Measurements from ENCODE around the gene TFF2.

Gene TFF2

DNA sequence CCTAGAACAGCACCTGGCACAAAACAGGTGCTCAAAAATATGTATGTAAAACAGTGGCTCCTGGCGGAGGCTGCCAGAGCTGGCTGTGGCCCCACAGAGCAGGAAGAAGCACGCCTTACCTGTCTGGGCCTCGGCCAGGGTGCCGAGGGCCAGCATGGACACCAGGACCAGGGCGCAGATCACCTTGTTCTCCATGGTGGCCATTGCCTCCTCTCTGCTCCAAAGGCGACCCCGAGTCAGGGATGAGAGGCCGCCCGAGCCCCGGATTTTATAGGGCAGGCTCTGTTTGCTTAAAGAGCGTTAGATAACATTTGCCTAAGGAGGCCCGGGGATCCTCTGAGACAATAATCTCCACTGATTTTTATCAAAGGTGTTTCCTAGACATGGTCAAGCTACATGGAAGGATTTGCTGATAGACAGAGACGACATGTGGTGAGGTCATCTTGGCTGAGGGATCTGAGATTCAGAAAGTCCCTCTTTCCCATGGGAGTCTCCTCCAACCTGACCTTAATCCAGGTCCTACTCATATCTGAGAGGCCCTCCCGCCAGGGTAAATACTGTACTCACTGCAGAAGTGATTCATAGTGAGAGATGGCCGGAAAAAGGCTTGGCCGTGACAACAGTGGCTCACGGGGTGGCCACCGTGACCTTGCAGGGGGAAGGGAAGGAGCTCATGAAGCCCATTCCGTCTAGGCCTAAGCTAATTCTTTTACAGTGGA is 15.7 kb upstream of the TFF2 start, which contains the start of gene TFF1:
TSS of gene TFF1 (minus strand) at position 244 of the 719 bp plus-strand sequence. CDS start at position 204, 40 bp downstream.
- no peak for DNase-seq
- Histone ChIP-seq H3K9ac (ENCODE audit: low read length) (no peak within 1 kb of the TSS), H3K4ac (ENCODE audit: low read depth, low read length) (no peak within 1 kb of the TSS), H2BK15ac (replicated peaks; ENCODE audit: low read depth) (no peak within 1 kb of the TSS), H2AK5ac (ENCODE audit: low read length) (no peak within 1 kb of the TSS), H3K36me3 (ENCODE audit: control insufficient read depth, insufficient read depth, low read length) (no peaks in the 10 kb centered on the region), H4K5ac (ENCODE audit: low read length) (no peak within 1 kb of the TSS), H3K56ac (ENCODE audit: low read length) (no peak within 1 kb of the TSS), H3K4me1 (ENCODE audit: control insufficient read depth, low read depth, low read length) (no peaks in the 10 kb centered on the region), H3K27me3 (ENCODE audit: insufficient read depth, low read length, poor library complexity) (no peaks in the 10 kb centered on the region), H3K79me2 (ENCODE audit: control insufficient read depth, insufficient read depth, low read length) (no peaks in the 10 kb centered on the region), H3K23ac (ENCODE audit: low read length) (no peak within 1 kb of the TSS), H3K79me1 (ENCODE audit: low read length) (no peaks in the 10 kb centered on the region), H2BK5ac (ENCODE audit: low read length) (no peak within 1 kb of the TSS), H3K4me3 (ENCODE audit: low read length) (no peak within 1 kb of the TSS), H3K4me2 (ENCODE audit: low read length) (no peak within 1 kb of the TSS), H4K8ac (ENCODE audit: low read depth, low read length) (no peak within 1 kb of the TSS), H2BK120ac (ENCODE audit: low read depth, low read length) (no peak within 1 kb of the TSS), H3K27ac (ENCODE audit: low read depth, low read length) (no peak within 1 kb of the TSS), H3K18ac (ENCODE audit: low read length) (no peak within 1 kb of the TSS)
- no CpG with 5 or more reads among the region's 19 CpGs for WGBS (ENCODE audit: extremely low coverage, insufficient coverage, low lambda C conversion rate)

GRCh38 chr21:42365770-42366169 is 15.0 kb upstream of the TFF2 start:
- H2BK120ac ChIP-seq (ENCODE audit: low read depth, low read length) = no peak overlapping the region
- H3K56ac ChIP-seq (ENCODE audit: low read length) = no peak overlapping the region
- no peaks in the 10 kb centered on the region for H3K4me1 ChIP-seq (ENCODE audit: control insufficient read depth, low read depth, low read length)
- H3K9ac ChIP-seq (ENCODE audit: low read length) = no peak overlapping the region
- no peak for DNase-seq
- H2AK5ac ChIP-seq (ENCODE audit: low read length) = no peak overlapping the region
- H3K18ac ChIP-seq (ENCODE audit: low read length) = no peak overlapping the region
- no peak overlapping the region for H2BK5ac ChIP-seq (ENCODE audit: low read length)
- no peak overlapping the region for H2BK15ac ChIP-seq (replicated peaks; ENCODE audit: low read depth)
- no peaks in the 10 kb centered on the region for H3K79me1 ChIP-seq (ENCODE audit: low read length)
- H3K4me3 ChIP-seq (ENCODE audit: low read length) = no peak overlapping the region
- no peak overlapping the region for H3K4me2 ChIP-seq (ENCODE audit: low read length)
- no peak overlapping the region for H4K5ac ChIP-seq (ENCODE audit: low read length)
- no peak overlapping the region for H3K4ac ChIP-seq (ENCODE audit: low read depth, low read length)
- H3K27me3 ChIP-seq (ENCODE audit: insufficient read depth, low read length, poor library complexity) = no peaks in the 10 kb centered on the region
- WGBS (ENCODE audit: extremely low coverage, insufficient coverage, low lambda C conversion rate) = no CpG with 5 or more reads among the region's 6 CpGs
- H3K79me2 ChIP-seq (ENCODE audit: control insufficient read depth, insufficient read depth, low read length) = no peaks in the 10 kb centered on the region
- H4K8ac ChIP-seq (ENCODE audit: low read depth, low read length) = no peak overlapping the region
- H3K36me3 ChIP-seq (ENCODE audit: control insufficient read depth, insufficient read depth, low read length) = no peaks in the 10 kb centered on the region
- no peak overlapping the region for H3K23ac ChIP-seq (ENCODE audit: low read length)
- no peak overlapping the region for H3K27ac ChIP-seq (ENCODE audit: low read depth, low read length)

- H2BK15ac ChIP-seq (replicated peaks; ENCODE audit: low read depth) = no peak overlapping the region
- H4K8ac ChIP-seq (ENCODE audit: low read depth, low read length) = no peak overlapping the region
- H3K56ac ChIP-seq (ENCODE audit: low read length) = no peak overlapping the region
- H3K23ac ChIP-seq (ENCODE audit: low read length) = no peak overlapping the region
- H3K79me1 ChIP-seq (ENCODE audit: low read length) = no peaks in the 10 kb centered on the region
- H3K4me2 ChIP-seq (ENCODE audit: low read length) = no peak overlapping the region
- H3K4ac ChIP-seq (ENCODE audit: low read depth, low read length) = no peak overlapping the region
- H2BK5ac ChIP-seq (ENCODE audit: low read length) = no peak overlapping the region
- H2BK120ac ChIP-seq (ENCODE audit: low read depth, low read length) = no peak overlapping the region
- H3K4me1 ChIP-seq (ENCODE audit: control insufficient read depth, low read depth, low read length) = no peaks in the 10 kb centered on the region
- no peak overlapping the region for H3K18ac ChIP-seq (ENCODE audit: low read length)
- no peak for DNase-seq
- no peak overlapping the region for H3K4me3 ChIP-seq (ENCODE audit: low read length)
- no peaks in the 10 kb centered on the region for H3K27me3 ChIP-seq (ENCODE audit: insufficient read depth, low read length, poor library complexity)
- no peak overlapping the region for H3K27ac ChIP-seq (ENCODE audit: low read depth, low read length)
- no peak overlapping the region for H3K9ac ChIP-seq (ENCODE audit: low read length)
- H4K5ac ChIP-seq (ENCODE audit: low read length) = no peak overlapping the region
- H2AK5ac ChIP-seq (ENCODE audit: low read length) = no peak overlapping the region
- WGBS (ENCODE audit: extremely low coverage, insufficient coverage, low lambda C conversion rate) = no CpG with 5 or more reads among the region's 13 CpGs
- no peaks in the 10 kb centered on the region for H3K79me2 ChIP-seq (ENCODE audit: control insufficient read depth, insufficient read depth, low read length)
- no peaks in the 10 kb centered on the region for H3K36me3 ChIP-seq (ENCODE audit: control insufficient read depth, insufficient read depth, low read length)
Observed at GRCh38 chr21:42364304-42364865, 13.6 kb upstream of the TFF2 start.

DNA sequence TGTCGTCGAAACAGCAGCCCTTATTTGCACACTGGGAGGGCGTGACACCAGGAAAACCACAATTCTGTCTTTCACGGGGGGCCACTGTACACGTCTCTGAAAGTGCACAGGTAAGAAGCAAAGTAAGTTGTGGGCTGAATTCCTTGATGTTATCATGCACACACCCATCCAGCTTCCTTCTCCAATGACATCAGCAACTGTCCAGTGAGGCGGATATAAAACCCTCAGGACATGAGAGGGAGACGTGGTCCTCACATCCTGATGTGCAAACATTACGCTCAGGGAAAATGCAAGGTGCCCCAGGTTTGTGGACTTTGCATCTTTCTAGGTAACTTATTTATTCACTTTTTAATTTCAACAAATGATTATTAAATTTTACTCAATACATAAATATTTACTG is 12.5 kb upstream of the TFF2 start:
- Histone ChIP-seq H2AK5ac (ENCODE audit: low read length) (no peak overlapping the region), H3K4me3 (ENCODE audit: low read length) (no peak overlapping the region), H3K18ac (ENCODE audit: low read length) (no peak overlapping the region), H2BK15ac (replicated peaks; ENCODE audit: low read depth) (no peak overlapping the region), H3K9ac (ENCODE audit: low read length) (no peak overlapping the region), H3K36me3 (ENCODE audit: control insufficient read depth, insufficient read depth, low read length) (no peaks in the 10 kb centered on the region), H3K4me2 (ENCODE audit: low read length) (no peak overlapping the region), H3K79me1 (ENCODE audit: low read length) (no peaks in the 10 kb centered on the region), H3K4ac (ENCODE audit: low read depth, low read length) (no peak overlapping the region), H3K4me1 (ENCODE audit: control insufficient read depth, low read depth, low read length) (no peaks in the 10 kb centered on the region), H2BK120ac (ENCODE audit: low read depth, low read length) (no peak overlapping the region), H2BK5ac (ENCODE audit: low read length) (no peak overlapping the region), H3K79me2 (ENCODE audit: control insufficient read depth, insufficient read depth, low read length) (no peaks in the 10 kb centered on the region), H3K56ac (ENCODE audit: low read length) (no peak overlapping the region), H3K27me3 (ENCODE audit: insufficient read depth, low read length, poor library complexity) (no peaks in the 10 kb centered on the region), H3K23ac (ENCODE audit: low read length) (no peak overlapping the region), H4K5ac (ENCODE audit: low read length) (no peak overlapping the region), H3K27ac (ENCODE audit: low read depth, low read length) (no peak overlapping the region), H4K8ac (ENCODE audit: low read depth, low read length) (no peak overlapping the region)
- no CpG with 5 or more reads among the region's 8 CpGs for WGBS (ENCODE audit: extremely low coverage, insufficient coverage, low lambda C conversion rate)
- no peak for DNase-seq

DNA sequence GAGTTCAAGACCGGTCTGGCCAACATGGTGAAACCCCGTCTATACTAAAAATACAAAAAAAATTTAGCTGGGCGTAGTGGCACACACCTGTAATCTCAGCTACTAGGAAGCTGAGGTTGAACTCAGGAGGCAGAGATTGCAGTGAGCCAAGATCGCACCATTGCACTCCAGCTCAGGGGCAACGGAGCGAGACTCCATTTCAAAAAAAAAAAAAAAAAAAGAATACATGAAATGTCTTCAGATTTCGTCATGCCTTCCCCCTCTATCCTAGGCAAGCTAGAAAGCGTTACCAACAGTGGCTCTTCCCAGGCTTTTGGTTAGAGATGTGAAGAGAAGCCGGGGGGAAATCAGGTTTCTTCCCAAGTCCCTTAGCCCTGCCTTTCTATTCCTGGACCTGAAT is 11.9 kb upstream of the TFF2 start:
- Histone ChIP-seq H3K27ac (ENCODE audit: low read depth, low read length) (no peak overlapping the region), H2AK5ac (ENCODE audit: low read length) (no peak overlapping the region), H3K79me2 (ENCODE audit: control insufficient read depth, insufficient read depth, low read length) (no peaks in the 10 kb centered on the region), H3K9ac (ENCODE audit: low read length) (no peak overlapping the region), H4K8ac (ENCODE audit: low read depth, low read length) (no peak overlapping the region), H3K23ac (ENCODE audit: low read length) (no peak overlapping the region), H2BK15ac (replicated peaks; ENCODE audit: low read depth) (no peak overlapping the region), H3K79me1 (ENCODE audit: low read length) (no peaks in the 10 kb centered on the region), H3K36me3 (ENCODE audit: control insufficient read depth, insufficient read depth, low read length) (no peaks in the 10 kb centered on the region), H3K4me3 (ENCODE audit: low read length) (no peak overlapping the region), H3K27me3 (ENCODE audit: insufficient read depth, low read length, poor library complexity) (no peaks in the 10 kb centered on the region), H3K4ac (ENCODE audit: low read depth, low read length) (no peak overlapping the region), H2BK120ac (ENCODE audit: low read depth, low read length) (no peak overlapping the region), H2BK5ac (ENCODE audit: low read length) (no peak overlapping the region), H4K5ac (ENCODE audit: low read length) (no peak overlapping the region), H3K18ac (ENCODE audit: low read length) (no peak overlapping the region), H3K4me2 (ENCODE audit: low read length) (no peak overlapping the region), H3K56ac (ENCODE audit: low read length) (no peak overlapping the region), H3K4me1 (ENCODE audit: control insufficient read depth, low read depth, low read length) (no peaks in the 10 kb centered on the region)
- DNase-seq = no peak
- no CpG with 5 or more reads among the region's 9 CpGs for WGBS (ENCODE audit: extremely low coverage, insufficient coverage, low lambda C conversion rate)

- no peaks in the 10 kb centered on the region for H3K36me3 ChIP-seq (ENCODE audit: control insufficient read depth, insufficient read depth, low read length)
- no peak for DNase-seq
- no CpG with 5 or more reads among the region's 12 CpGs for WGBS (ENCODE audit: extremely low coverage, insufficient coverage, low lambda C conversion rate)
Observed at GRCh38 chr21:42362198-42362597, 11.4 kb upstream of the TFF2 start.

More at GRCh38 chr21:42362198-42362597, 11.4 kb upstream of the TFF2 start:
- no peak overlapping the region for H2AK5ac ChIP-seq (ENCODE audit: low read length)
- no peak overlapping the region for H3K4me2 ChIP-seq (ENCODE audit: low read length)
- no peak overlapping the region for H3K4me3 ChIP-seq (ENCODE audit: low read length)
- no peak overlapping the region for H3K9ac ChIP-seq (ENCODE audit: low read length)
- H3K56ac ChIP-seq (ENCODE audit: low read length) = no peak overlapping the region
- no peak overlapping the region for H3K4ac ChIP-seq (ENCODE audit: low read depth, low read length)
- H3K79me2 ChIP-seq (ENCODE audit: control insufficient read depth, insufficient read depth, low read length) = no peaks in the 10 kb centered on the region
- H3K18ac ChIP-seq (ENCODE audit: low read length) = no peak overlapping the region
- no peak overlapping the region for H4K5ac ChIP-seq (ENCODE audit: low read length)
- H3K4me1 ChIP-seq (ENCODE audit: control insufficient read depth, low read depth, low read length) = no peaks in the 10 kb centered on the region
- H2BK5ac ChIP-seq (ENCODE audit: low read length) = no peak overlapping the region
- no peak overlapping the region for H2BK15ac ChIP-seq (replicated peaks; ENCODE audit: low read depth)
- H3K27me3 ChIP-seq (ENCODE audit: insufficient read depth, low read length, poor library complexity) = no peaks in the 10 kb centered on the region
- no peak overlapping the region for H4K8ac ChIP-seq (ENCODE audit: low read depth, low read length)
- H3K27ac ChIP-seq (ENCODE audit: low read depth, low read length) = no peak overlapping the region
- H3K23ac ChIP-seq (ENCODE audit: low read length) = no peak overlapping the region
- H3K79me1 ChIP-seq (ENCODE audit: low read length) = no peaks in the 10 kb centered on the region
- no peak overlapping the region for H2BK120ac ChIP-seq (ENCODE audit: low read depth, low read length)
